Esophagus muscularis mucosa (tissue), 4 donors: Measurements from ENCODE around the gene LRRC8E. TPM values are rescaled to one million over a fixed set of nuclear protein-coding genes. Genes with fewer than 3 reads are reported as not detected.

Experiments used
- DNase-seq: peaks from one replicate; pipeline ENCODE4 v3.0.0-alpha.2; 2017; ENCODE audit errors: extremely low spot score
- H3K27ac ChIP-seq, 4 donors: fragments of 200-600 bp; sonication (generic); replicated peaks in 1 of 4; 1 replicate in 3 of 4; 2 replicates in 1 of 4; pipeline ENCODE4 v1.5.1; 2016 to 2019; ENCODE audit warnings: mild to moderate bottlenecking in 1 of 4
- H3K27me3 ChIP-seq, 4 donors: fragments of 200-600 bp; sonication (generic); one replicate each; pipeline versions ENCODE4 v1.5.1 to v1.6.0; 2016 to 2019
- H3K36me3 ChIP-seq, 4 donors: fragments of 200-600 bp; sonication (generic); one replicate each; pipeline ENCODE4 v1.5.1; 2016 to 2019
- H3K4me1 ChIP-seq, 4 donors: fragments of 200-600 bp; sonication (generic); one replicate each; pipeline ENCODE4 v1.5.1; 2016 to 2019
- H3K4me3 ChIP-seq, 4 donors: fragments of 200-600 bp; sonication (generic); 1 replicate in 2 of 4; 2 replicates in 2 of 4; pipeline ENCODE4 v1.5.1; 2016 to 2019; ENCODE audit warnings: mild to moderate bottlenecking in 4 of 4, moderate library complexity in 1 of 4
- H3K9me3 ChIP-seq, 4 donors: fragments of 200-600 bp; sonication (generic); 1 replicate in 3 of 4; 2 replicates in 1 of 4; pipeline ENCODE4 v1.5.1; 2016 to 2019
- EP300 ChIP-seq: sonication (generic); formaldehyde crosslinking; IDR thresholded peaks from one replicate; pipeline ENCODE4 v1.6.1; 2017; ENCODE audit warnings: antibody characterized with exemption
- POLR2A ChIP-seq: fragments of 450-650 bp; IDR thresholded peaks from one replicate; pipeline ENCODE4 v1.6.1; 2017; ENCODE audit warnings: antibody characterized with exemption, moderate library complexity, mild to moderate bottlenecking, low read depth
- POLR2AphosphoS5 ChIP-seq, 2 donors: sonication (generic); formaldehyde crosslinking; IDR thresholded peaks; one replicate each; pipeline ENCODE4 v1.6.1; 2017; ENCODE audit warnings: antibody characterized with exemption in 2 of 2
- WGBS: methylation state at CpG from one replicate; pipeline ENCODE4 v1.1.5; 2018; 5-methylcytosine and 5-hydroxymethylcytosine counted together
- intact Hi-C: fragments of 100-400 bp; cut with DNase I; formaldehyde crosslinking; loops from one replicate; pipeline ENCODE4 v1.15.1; 2023
- total RNA-seq, 4 donors: library from RNA; depleted of rRNA; stranded (reverse); fragments of >200 nt; gene quantifications; one replicate each; pipeline versions ENCODE4 v1.1.0 to v1.2.1, GENCODE V29; 2016
- TF ChIP-seq, protein P1 (sequence below), 3 experiments: fragments of 200-600 bp in 2 of 3; fragments of 450-650 bp in 1 of 3; sonication (generic) in 2 of 3; IDR thresholded peaks; one replicate each; pipeline ENCODE4 v1.5.1; 2017 to 2019; ENCODE audit warnings: antibody characterized with exemption in 3 of 3, mild to moderate bottlenecking in 2 of 3, moderate library complexity in 1 of 3

The LRRC8E gene
- total RNA-seq, 4 donors from 2014 or later = 0.33 to 1.0 (median 0.46) TPM; not detected in 1

DNA sequence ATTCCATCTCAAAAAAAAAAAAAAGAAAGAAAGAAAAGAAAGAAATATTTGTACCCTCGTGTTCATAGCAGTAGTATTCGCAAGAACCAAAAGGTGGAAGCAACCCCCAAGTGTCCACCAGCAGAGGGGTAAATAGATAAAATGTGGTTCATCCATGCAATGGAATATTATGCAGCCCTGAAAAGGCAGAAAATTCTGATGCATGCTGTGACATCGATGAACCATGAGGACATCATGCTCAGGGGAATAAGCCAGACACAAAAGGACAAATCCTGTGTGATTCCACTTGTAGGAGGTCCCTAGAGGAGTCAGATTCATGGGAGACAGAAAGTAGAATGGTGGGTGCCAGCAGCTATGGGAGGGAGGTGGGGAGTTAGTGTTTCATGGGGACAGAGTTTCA, 6.4 kb upstream of the LRRC8E start:
- peaks cover 0 to 15% (median 0%) of the 10 kb centered on the region in 4 donors for H3K27me3 ChIP-seq
- H3K4me3 ChIP-seq = no peak overlapping the region
- WGBS = 93% methylated on average over 3 of the region's 3 CpGs
- DNase-seq = no peak
- TF ChIP-seq POLR2AphosphoS5 (IDR thresholded peaks at IDR 0.05) (no peak), EP300 (no peak), POLR2A (no peak)
- TF ChIP-seq, protein P1, sequence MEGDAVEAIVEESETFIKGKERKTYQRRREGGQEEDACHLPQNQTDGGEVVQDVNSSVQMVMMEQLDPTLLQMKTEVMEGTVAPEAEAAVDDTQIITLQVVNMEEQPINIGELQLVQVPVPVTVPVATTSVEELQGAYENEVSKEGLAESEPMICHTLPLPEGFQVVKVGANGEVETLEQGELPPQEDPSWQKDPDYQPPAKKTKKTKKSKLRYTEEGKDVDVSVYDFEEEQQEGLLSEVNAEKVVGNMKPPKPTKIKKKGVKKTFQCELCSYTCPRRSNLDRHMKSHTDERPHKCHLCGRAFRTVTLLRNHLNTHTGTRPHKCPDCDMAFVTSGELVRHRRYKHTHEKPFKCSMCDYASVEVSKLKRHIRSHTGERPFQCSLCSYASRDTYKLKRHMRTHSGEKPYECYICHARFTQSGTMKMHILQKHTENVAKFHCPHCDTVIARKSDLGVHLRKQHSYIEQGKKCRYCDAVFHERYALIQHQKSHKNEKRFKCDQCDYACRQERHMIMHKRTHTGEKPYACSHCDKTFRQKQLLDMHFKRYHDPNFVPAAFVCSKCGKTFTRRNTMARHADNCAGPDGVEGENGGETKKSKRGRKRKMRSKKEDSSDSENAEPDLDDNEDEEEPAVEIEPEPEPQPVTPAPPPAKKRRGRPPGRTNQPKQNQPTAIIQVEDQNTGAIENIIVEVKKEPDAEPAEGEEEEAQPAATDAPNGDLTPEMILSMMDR (IDR thresholded peaks at IDR 0.05) = no peak
- H3K9me3 ChIP-seq = no peaks in the 10 kb centered on the region
- H3K36me3 ChIP-seq = no peaks in the 10 kb centered on the region
- intact Hi-C loops = no loop called here
- no peak overlapping the region for H3K27ac ChIP-seq
- H3K4me1 ChIP-seq = no peaks in the 10 kb centered on the region

DNA sequence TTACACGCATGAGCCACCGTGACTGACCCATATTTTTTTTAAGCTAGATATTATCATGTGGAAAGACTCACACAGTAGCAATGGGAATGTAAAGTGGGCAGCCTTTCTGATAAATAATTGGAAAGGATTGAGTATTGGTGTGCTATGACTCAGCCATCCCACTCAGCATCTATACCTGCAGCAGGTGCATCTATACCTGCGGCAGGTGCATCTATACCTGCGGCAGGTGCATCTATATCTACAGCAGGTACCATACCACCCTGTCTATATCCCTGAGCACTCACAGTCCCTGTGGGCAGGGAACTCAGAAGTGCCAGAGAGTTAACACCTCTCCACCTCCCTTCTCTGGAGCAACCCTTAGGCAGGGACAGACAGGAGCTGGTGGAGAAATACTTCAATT, 5.2 kb upstream of the LRRC8E start:
- Histone ChIP-seq H3K4me3 (no peak overlapping the region), H3K27ac (no peak overlapping the region), H3K27me3 (peaks cover 0 to 23% (median 3%) of the 10 kb centered on the region in 4 donors), H3K36me3 (no peaks in the 10 kb centered on the region), H3K9me3 (no peaks in the 10 kb centered on the region), H3K4me1 (peaks cover 1 to 2% (median 1%) of the 10 kb centered on the region in 4 donors)
- 92% methylated on average over 4 of the region's 4 CpGs for WGBS
- TF ChIP-seq EP300 = no peak
- TF ChIP-seq POLR2A = no peak
- TF ChIP-seq POLR2AphosphoS5 (IDR thresholded peaks at IDR 0.05) = no peak
- TF ChIP-seq, protein P1 (IDR thresholded peaks at IDR 0.05) = no peak
- no peak for DNase-seq
- intact Hi-C loops = no loop called here

DNA sequence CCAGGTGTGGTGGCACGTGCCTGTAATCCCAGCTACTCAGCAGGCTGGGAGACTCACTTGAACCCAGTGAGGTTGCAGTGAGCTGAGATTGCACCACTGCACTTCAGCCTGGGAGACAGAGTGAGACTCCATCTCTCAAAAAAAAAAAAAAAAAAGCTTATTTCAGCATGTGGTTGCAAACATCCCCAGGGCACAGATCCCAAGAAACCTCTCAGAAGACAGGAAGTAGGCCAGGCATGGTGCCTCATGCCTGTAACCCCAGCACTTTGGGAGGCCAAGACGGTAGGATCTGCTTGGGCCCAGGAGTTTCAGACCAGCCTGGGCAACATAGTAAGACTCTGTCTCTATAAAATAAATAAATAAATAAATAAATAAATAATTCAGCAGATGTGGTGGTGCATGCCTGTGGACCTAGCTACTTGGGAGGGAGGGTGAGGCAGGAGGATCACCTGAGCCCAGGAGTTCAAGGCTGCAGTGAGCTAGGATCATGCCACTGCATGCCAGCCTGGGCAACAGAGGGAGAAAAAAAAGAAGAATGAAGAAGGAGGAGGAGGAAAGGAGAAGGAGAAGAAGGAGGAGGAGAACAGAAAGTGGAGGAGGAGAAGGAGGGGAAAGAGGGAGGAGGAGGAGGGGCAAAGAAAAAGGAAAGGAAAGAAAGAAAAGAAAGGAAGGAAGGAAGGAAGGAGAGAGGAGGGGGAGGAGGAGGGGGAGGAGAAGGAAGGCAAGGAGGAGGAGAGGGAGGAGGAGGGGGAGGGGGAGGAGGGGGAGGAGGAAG, 4.3 kb upstream of the LRRC8E start:
- Histone ChIP-seq H3K36me3 (no peaks in the 10 kb centered on the region), H3K27me3 (peaks cover 0 to 28% (median 10%) of the 10 kb centered on the region in 4 donors), H3K27ac (no peak overlapping the region), H3K4me3 (no peak overlapping the region), H3K4me1 (peaks cover 5 to 8% (median 7%) of the 10 kb centered on the region in 4 donors), H3K9me3 (no peaks in the 10 kb centered on the region)
- WGBS = 87% methylated on average over 2 of the region's 2 CpGs
- DNase-seq = no peak
- TF ChIP-seq POLR2A (no peak), POLR2AphosphoS5 (IDR thresholded peaks at IDR 0.05) (no peak), EP300 (no peak)
- TF ChIP-seq, protein P1 (IDR thresholded peaks at IDR 0.05) = no peak
- intact Hi-C loops = no loop called here

DNA sequence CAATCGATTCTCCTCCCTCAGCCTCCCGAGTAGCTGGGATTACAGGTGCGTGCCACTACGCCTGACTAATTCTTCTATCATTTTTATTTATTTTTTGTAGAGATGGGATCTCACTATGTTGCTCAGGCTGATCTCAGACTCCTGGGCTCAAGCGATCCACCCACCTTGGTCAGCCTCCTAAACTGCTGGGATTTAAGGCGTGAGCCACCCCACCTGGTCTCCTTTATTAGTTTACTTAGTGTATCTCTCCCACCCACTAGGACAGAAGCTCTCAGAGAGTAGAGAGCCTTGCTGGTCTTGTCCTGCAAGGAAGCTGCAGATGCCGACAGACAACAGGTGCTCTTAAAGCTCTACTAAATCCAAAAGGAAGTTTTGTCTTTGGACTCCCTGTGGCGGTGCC, 2.5 kb upstream of the LRRC8E start:
- Histone ChIP-seq H3K4me1 (peaks cover 5 to 8% (median 7%) of the 10 kb centered on the region in 4 donors), H3K27me3 (peaks cover 0 to 31% (median 10%) of the 10 kb centered on the region in 4 donors), H3K27ac (no peak overlapping the region), H3K9me3 (no peaks in the 10 kb centered on the region), H3K36me3 (no peaks in the 10 kb centered on the region), H3K4me3 (no peak overlapping the region)
- TF ChIP-seq EP300 (no peak), POLR2A (no peak), POLR2AphosphoS5 (IDR thresholded peaks at IDR 0.05) (no peak)
- TF ChIP-seq, protein P1 (IDR thresholded peaks at IDR 0.05) = no peak
- DNase-seq = no peak
- 88% methylated on average over 8 of the region's 8 CpGs for WGBS
- intact Hi-C loops = no loop called here
